Activated CD8-positive, alpha-beta T cell treated with anti-CD3 and anti-CD28 coated beads for 36 hours (primary cell): ENCODE results near the gene MEIKIN. TPM values are rescaled to one million over a fixed set of nuclear protein-coding genes. Genes with fewer than 3 reads are reported as not detected.
"Not testable (repeated sequence)": the region's sequence is repeated elsewhere in the genome, so short reads cannot be mapped to it uniquely, and the experiment has no call there.

Experiments
- ATAC-seq: fragments of 200-7000 bp; cut with Tn5 transposase; one replicate; pipeline ENCODE4 v1.10.0; 2021; ENCODE audit warnings: mild to moderate bottlenecking, moderate library complexity
- CTCF ChIA-PET: fragments of 350-600 bp; sonication (Branson Sonifier 250); formaldehyde crosslinking; loops from one replicate; lab custom pipeline; 2021; ENCODE audit warnings: antibody characterized with exemption; lab: Charles Lee
- POLR2A ChIA-PET: fragments of 350-600 bp; sonication (Branson Sonifier 250); formaldehyde crosslinking; loops from one replicate; lab custom pipeline; 2021; ENCODE audit warnings: antibody characterized with exemption; lab: Charles Lee
- DNase-seq: peaks from one replicate; pipeline ENCODE4 v3.0.0-alpha.2; 2020
- H3K27ac Mint-ChIP-seq: one replicate; pipeline ENCODE4 v1.8.0; 2021; ENCODE audit warnings: mild to moderate bottlenecking, mixed read lengths
- H3K27me3 Mint-ChIP-seq: one replicate; pipeline ENCODE4 v1.8.0; 2021; ENCODE audit warnings: mixed read lengths
- H3K36me3 Mint-ChIP-seq: one replicate; pipeline ENCODE4 v1.8.0; 2021; ENCODE audit warnings: low read depth, mixed read lengths
- H3K4me1 Mint-ChIP-seq: one replicate; pipeline ENCODE4 v1.8.0; 2021; ENCODE audit warnings: low read depth, mixed read lengths
- H3K4me3 Mint-ChIP-seq: one replicate; pipeline ENCODE4 v1.8.0; 2021; ENCODE audit warnings: mild to moderate bottlenecking, moderate library complexity, mixed read lengths
- H3K9me3 Mint-ChIP-seq: one replicate; pipeline ENCODE4 v1.8.0; 2021; ENCODE audit warnings: mixed read lengths
- intact Hi-C: fragments of 100-400 bp; cut with micrococcal nuclease; formaldehyde crosslinking; loops from one replicate; pipeline ENCODE4 v1.10.0; 2022
- total RNA-seq, 2 experiments: library from RNA; stranded (reverse); gene quantifications; one replicate each; pipeline ENCODE4 v1.2.3, GENCODE V29; 2021
- TF ChIP-seq, protein P1 (sequence below): fragments of 200-600 bp; IDR thresholded peaks from one replicate; pipeline ENCODE4 v1.8.0; 2022; ENCODE audit warnings: antibody characterized with exemption, mild to moderate bottlenecking

Gene MEIKIN
- total RNA-seq, 2 experiments from 2014 or later = not detected

DNA sequence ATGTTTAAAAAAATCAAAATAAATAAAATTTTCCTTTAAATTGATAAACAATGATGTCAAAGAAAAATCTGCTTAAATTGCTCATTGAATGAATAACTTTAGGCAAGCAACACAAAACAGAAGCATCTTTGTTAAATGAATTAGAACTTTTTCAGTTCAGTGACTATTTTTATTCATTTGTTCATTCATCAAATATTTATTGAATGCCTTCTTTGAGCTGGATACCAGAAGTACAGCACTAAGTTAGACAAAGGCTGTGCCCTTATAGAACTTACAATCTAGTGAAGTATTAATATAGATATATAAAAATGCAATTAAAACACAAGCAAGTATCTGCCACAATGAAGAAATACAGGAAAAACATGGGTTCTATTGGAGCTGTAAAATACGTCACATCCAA lies 159.4 kb downstream of the MEIKIN start:
- intact Hi-C loops = no loop called here
- no peak overlapping the region for H3K27ac Mint-ChIP-seq
- no peak for DNase-seq
- TF ChIP-seq, protein P1, sequence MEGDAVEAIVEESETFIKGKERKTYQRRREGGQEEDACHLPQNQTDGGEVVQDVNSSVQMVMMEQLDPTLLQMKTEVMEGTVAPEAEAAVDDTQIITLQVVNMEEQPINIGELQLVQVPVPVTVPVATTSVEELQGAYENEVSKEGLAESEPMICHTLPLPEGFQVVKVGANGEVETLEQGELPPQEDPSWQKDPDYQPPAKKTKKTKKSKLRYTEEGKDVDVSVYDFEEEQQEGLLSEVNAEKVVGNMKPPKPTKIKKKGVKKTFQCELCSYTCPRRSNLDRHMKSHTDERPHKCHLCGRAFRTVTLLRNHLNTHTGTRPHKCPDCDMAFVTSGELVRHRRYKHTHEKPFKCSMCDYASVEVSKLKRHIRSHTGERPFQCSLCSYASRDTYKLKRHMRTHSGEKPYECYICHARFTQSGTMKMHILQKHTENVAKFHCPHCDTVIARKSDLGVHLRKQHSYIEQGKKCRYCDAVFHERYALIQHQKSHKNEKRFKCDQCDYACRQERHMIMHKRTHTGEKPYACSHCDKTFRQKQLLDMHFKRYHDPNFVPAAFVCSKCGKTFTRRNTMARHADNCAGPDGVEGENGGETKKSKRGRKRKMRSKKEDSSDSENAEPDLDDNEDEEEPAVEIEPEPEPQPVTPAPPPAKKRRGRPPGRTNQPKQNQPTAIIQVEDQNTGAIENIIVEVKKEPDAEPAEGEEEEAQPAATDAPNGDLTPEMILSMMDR = no peak
- ATAC-seq = no peak
- H3K36me3 Mint-ChIP-seq = peaks cover 19% of the 10 kb centered on the region
- ChIA-PET CTCF (interaction anchor here (1.0 to 1.2 kb wide), 2 partner anchors 12 to 197 kb away, joined by 3 to 4 read pairs; no protein-coding TSS in a partner anchor), POLR2A (interaction anchor here (0.7 kb wide), 1 partner anchor 659 kb away, joined by 3 read pairs; no protein-coding TSS in a partner anchor)
- H3K27me3 Mint-ChIP-seq = no peaks in the 10 kb centered on the region
- peaks cover 41% of the 10 kb centered on the region for H3K4me1 Mint-ChIP-seq
- peaks cover 1% of the 10 kb centered on the region for H3K9me3 Mint-ChIP-seq
- no peak overlapping the region for H3K4me3 Mint-ChIP-seq

DNA sequence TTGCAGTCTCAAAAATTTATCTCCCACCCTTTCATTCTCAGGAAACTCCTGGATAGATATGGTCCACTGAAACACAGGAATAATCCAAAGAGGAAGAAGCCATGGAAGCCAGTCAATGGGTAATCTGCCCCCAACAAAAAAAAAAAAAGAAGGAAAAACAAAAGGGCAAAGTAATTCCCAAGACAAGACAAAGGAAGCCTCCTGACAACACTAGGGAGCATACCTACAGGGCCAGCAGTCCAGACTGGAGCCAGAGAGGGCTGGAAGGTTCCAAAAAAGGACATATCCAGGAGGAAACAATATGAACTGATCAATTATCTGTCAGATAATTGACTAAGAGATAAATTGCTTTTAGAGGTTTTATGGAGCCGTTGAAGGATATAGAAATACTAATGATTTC lies 161.6 kb downstream of the MEIKIN start:
- CTCF ChIA-PET = no interaction called here
- DNase-seq (no peak), ATAC-seq (no peak)
- TF ChIP-seq, protein P1 = no peak
- peaks cover 16% of the 10 kb centered on the region for H3K36me3 Mint-ChIP-seq
- no peaks in the 10 kb centered on the region for H3K27me3 Mint-ChIP-seq
- H3K4me3 Mint-ChIP-seq = no peak overlapping the region
- H3K9me3 Mint-ChIP-seq = peaks cover 1% of the 10 kb centered on the region
- intact Hi-C loops = no loop called here
- H3K27ac Mint-ChIP-seq = no peak overlapping the region
- POLR2A ChIA-PET = interaction anchor here (1.2 kb wide), 1 partner anchor 13 kb away, joined by 3 read pairs; no protein-coding TSS in a partner anchor
- peaks cover 35% of the 10 kb centered on the region for H3K4me1 Mint-ChIP-seq

DNA sequence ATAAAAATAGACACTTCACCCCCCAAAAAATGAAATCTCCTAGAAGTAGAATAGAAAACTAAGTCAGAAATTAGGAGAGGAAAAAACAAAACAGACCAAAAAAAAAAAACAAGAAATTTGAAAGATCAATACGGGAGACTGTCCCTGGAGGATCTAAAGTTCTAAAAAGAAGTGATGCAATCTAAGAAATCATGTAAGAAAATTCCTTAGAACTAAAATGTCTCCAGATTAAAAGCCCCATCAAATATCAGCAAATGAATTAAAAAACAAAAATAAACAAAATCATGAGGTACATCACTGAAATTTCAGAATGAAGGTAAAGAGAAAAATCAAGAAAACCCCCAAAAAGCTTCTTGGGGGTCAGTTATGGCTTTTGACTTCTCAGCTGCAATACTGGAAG lies 162.1 kb downstream of the MEIKIN start:
- Mint-ChIP-seq H3K4me3 (no peak overlapping the region), H3K27me3 (no peaks in the 10 kb centered on the region), H3K36me3 (peaks cover 16% of the 10 kb centered on the region), H3K9me3 (peaks cover 1% of the 10 kb centered on the region), H3K4me1 (peaks cover 33% of the 10 kb centered on the region), H3K27ac (no peak overlapping the region)
- ChIA-PET CTCF (no interaction called here), POLR2A (interaction anchor here (0.6 to 1.2 kb wide), 2 partner anchors 14 to 159 kb away, joined by 3 to 5 read pairs; no protein-coding TSS in a partner anchor)
- intact Hi-C loops = no loop called here
- TF ChIP-seq, protein P1 = no peak
- ATAC-seq (no peak), DNase-seq (no peak)

GRCh38 chr5:131782717-131783116 lies 162.7 kb downstream of the MEIKIN start:
- ChIA-PET CTCF (no interaction called here), POLR2A (interaction anchor here (0.6 to 1.2 kb wide), 2 partner anchors 14 to 159 kb away, joined by 3 to 5 read pairs; no protein-coding TSS in a partner anchor)
- Mint-ChIP-seq H3K9me3 (peaks cover 1% of the 10 kb centered on the region), H3K27me3 (no peaks in the 10 kb centered on the region), H3K4me1 (peaks cover 32% of the 10 kb centered on the region), H3K27ac (no peak overlapping the region), H3K36me3 (peaks cover 19% of the 10 kb centered on the region), H3K4me3 (no peak overlapping the region)
- ATAC-seq = no peak
- intact Hi-C loops = no loop called here
- no peak for DNase-seq
- TF ChIP-seq, protein P1 = no peak

DNA sequence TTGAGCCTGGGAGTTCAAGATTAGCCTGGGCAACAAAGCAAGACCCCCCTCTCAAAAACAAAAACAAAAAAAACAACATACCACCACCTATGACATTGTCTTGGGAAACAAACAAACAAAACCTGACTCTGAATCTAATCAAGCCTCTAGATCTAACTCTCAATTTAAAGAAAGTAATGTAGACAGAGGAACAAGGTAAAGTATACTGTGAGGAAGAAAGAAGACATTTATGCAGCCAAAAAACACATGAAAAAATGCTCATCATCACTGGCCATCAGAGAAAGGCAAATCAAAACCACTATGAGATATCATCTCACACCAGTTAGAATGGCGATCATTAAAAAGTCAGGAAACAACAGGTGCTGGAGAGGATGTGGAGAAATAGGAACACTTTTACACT lies 167.3 kb downstream of the MEIKIN start:
- POLR2A ChIA-PET, H3K27ac Mint-ChIP-seq, DNase-seq, H3K27me3 Mint-ChIP-seq, intact Hi-C loops, ATAC-seq, H3K4me3 Mint-ChIP-seq, H3K9me3 Mint-ChIP-seq, CTCF ChIA-PET: not testable (repeated sequence)
- peaks cover 15% of the 10 kb centered on the region for H3K36me3 Mint-ChIP-seq
- H3K4me1 Mint-ChIP-seq = peaks cover 26% of the 10 kb centered on the region
